Measurements from ENCODE around the gene CDH4.

GRCh38 chr20:61274326-61274725 is 22.3 kb downstream of the CDH4 start:
- TF ChIP-seq CTCF (conservative IDR thresholded peaks at IDR 0.05) = no peak
- TF ChIP-seq EZH2 (IDR thresholded peaks at IDR 0.05; ENCODE audit: low read depth) = no peak
